KMS-11 (cell line): ENCODE measurements around the gene SPATA31D3.

Source experiments
- H2AFZ ChIP-seq: fragments of 200-600 bp; sonication (generic); 2 replicates; pipeline ENCODE4 v1.6.1; 2016; ENCODE audit warnings: antibody characterized with exemption, mixed run types, low read depth
- H3K27ac ChIP-seq: fragments of 200-600 bp; sonication (generic); 2 replicates; pipeline ENCODE4 v1.6.1; 2016; ENCODE audit warnings: mild to moderate bottlenecking, mixed run types
- H3K27me3 ChIP-seq: fragments of 200-600 bp; sonication (generic); 2 replicates; pipeline ENCODE4 v1.6.1; 2017; ENCODE audit warnings: mild to moderate bottlenecking, low read depth, mixed run types, moderate library complexity; ENCODE audit not compliant: insufficient read depth
- H3K36me3 ChIP-seq: fragments of 200-600 bp; sonication (generic); 2 replicates; pipeline ENCODE4 v1.6.1; 2017; ENCODE audit warnings: mild to moderate bottlenecking, mixed run types; ENCODE audit not compliant: insufficient read depth
- H3K4me1 ChIP-seq: fragments of 200-600 bp; sonication (generic); 2 replicates; pipeline ENCODE4 v1.6.1; 2016; ENCODE audit warnings: mild to moderate bottlenecking, low read depth, mixed run types; ENCODE audit not compliant: poor library complexity, severe bottlenecking
- H3K4me2 ChIP-seq: fragments of 200-600 bp; sonication (generic); 2 replicates; pipeline ENCODE4 v1.7.0; 2016; ENCODE audit warnings: mild to moderate bottlenecking, mixed run types
- H3K4me3 ChIP-seq: fragments of 200-600 bp; sonication (generic); IDR thresholded peaks from 2 replicates; pipeline ENCODE4 v1.6.1; 2017; ENCODE audit warnings: low read depth, low read length, mixed read lengths; ENCODE audit not compliant: insufficient read depth
- H3K79me2 ChIP-seq: fragments of 200-600 bp; sonication (generic); 2 replicates; pipeline ENCODE4 v1.6.1; 2016; ENCODE audit warnings: low read depth, mixed run types; ENCODE audit not compliant: insufficient read depth
- H3K9ac ChIP-seq: fragments of 200-600 bp; sonication (generic); 2 replicates; pipeline ENCODE4 v1.6.1; 2016; ENCODE audit warnings: mild to moderate bottlenecking, mixed run types
- H4K20me1 ChIP-seq: fragments of 200-600 bp; sonication (generic); 2 replicates; pipeline ENCODE4 v1.6.1; 2016; ENCODE audit warnings: mild to moderate bottlenecking, mixed run types; ENCODE audit not compliant: insufficient read depth
- CTCF ChIP-seq: fragments of 200-600 bp; sonication (generic); conservative IDR thresholded peaks from 2 replicates; pipeline ENCODE4 v1.6.1; 2017; ENCODE audit warnings: low read depth, mild to moderate bottlenecking, antibody characterized with exemption, low read length, moderate library complexity, mixed read lengths

SPATA31D3 gene

GRCh38 chr9:81971727-81972126 lies 28.4 kb downstream of the SPATA31D3 start:
- no peaks in the 10 kb centered on the region for H3K27me3 ChIP-seq
- no peak overlapping the region for H3K27ac ChIP-seq
- H4K20me1 ChIP-seq, result no peaks in the 10 kb centered on the region
- H2AFZ ChIP-seq, result no peak overlapping the region
- H3K9ac ChIP-seq, result no peak overlapping the region
- H3K4me3 ChIP-seq, result no peak overlapping the region
- no peaks in the 10 kb centered on the region for H3K4me1 ChIP-seq
- no peak overlapping the region for H3K4me2 ChIP-seq
- H3K79me2 ChIP-seq, result no peaks in the 10 kb centered on the region
- H3K36me3 ChIP-seq, result no peaks in the 10 kb centered on the region
- no peak for TF ChIP-seq CTCF

GRCh38 chr9:81974764-81975163 lies 31.5 kb downstream of the SPATA31D3 start:
- no peak for TF ChIP-seq CTCF
- Histone ChIP-seq H3K27ac (no peak overlapping the region), H3K4me2 (no peak overlapping the region), H3K4me1 (no peaks in the 10 kb centered on the region), H3K27me3 (no peaks in the 10 kb centered on the region), H3K79me2 (no peaks in the 10 kb centered on the region), H3K9ac (no peak overlapping the region), H4K20me1 (no peaks in the 10 kb centered on the region), H3K4me3 (no peak overlapping the region), H2AFZ (no peak overlapping the region), H3K36me3 (no peaks in the 10 kb centered on the region)

GRCh38 chr9:81976351-81976750 lies 33.1 kb downstream of the SPATA31D3 start:
- Histone ChIP-seq H3K4me1 (no peaks in the 10 kb centered on the region), H3K9ac (no peak overlapping the region), H3K27ac (no peak overlapping the region), H3K79me2 (no peaks in the 10 kb centered on the region), H3K4me3 (no peak overlapping the region), H3K36me3 (no peaks in the 10 kb centered on the region), H4K20me1 (no peaks in the 10 kb centered on the region), H3K4me2 (no peak overlapping the region), H2AFZ (no peak overlapping the region), H3K27me3 (no peaks in the 10 kb centered on the region)
- TF ChIP-seq CTCF, result no peak

- no peak for TF ChIP-seq CTCF
- Histone ChIP-seq H3K79me2 (no peaks in the 10 kb centered on the region), H3K4me2 (no peak overlapping the region), H2AFZ (no peak overlapping the region), H3K9ac (no peak overlapping the region), H3K36me3 (no peaks in the 10 kb centered on the region), H4K20me1 (no peaks in the 10 kb centered on the region), H3K27ac (no peak overlapping the region), H3K4me3 (no peak overlapping the region), H3K4me1 (no peaks in the 10 kb centered on the region), H3K27me3 (no peaks in the 10 kb centered on the region)
Observed at GRCh38 chr9:81979196-81979595, 35.9 kb downstream of the SPATA31D3 start.
